GM23248 (cell line): Measurements from ENCODE around the gene EFHC1.

Experiments
- EZH2 ChIP-seq: fragments of 200-600 bp; sonication (generic); IDR thresholded peaks from 2 replicates; pipeline ENCODE4 v1.6.1; 2018; ENCODE audit warnings: antibody characterized with exemption, mild to moderate bottlenecking; ENCODE audit not compliant: insufficient read depth, poor library complexity, severe bottlenecking
- EZH2phosphoT487 ChIP-seq: fragments of 200-600 bp; sonication (generic); IDR thresholded peaks from 2 replicates; pipeline ENCODE4 v1.6.1; 2018; ENCODE audit warnings: antibody characterized with exemption, moderate library complexity, mild to moderate bottlenecking, low read depth; ENCODE audit not compliant: insufficient read depth

- no peak for TF ChIP-seq EZH2
- TF ChIP-seq EZH2phosphoT487 = no peak
Measured at GRCh38 chr6:52409499-52409898, 10.6 kb upstream of the EFHC1 start.
